ENCODE data around the gene TMEM51.

GRCh38 chr1:15137809-15138208 is 15.7 kb upstream of the TMEM51 start:
- TF ChIP-seq EP300 (IDR thresholded peaks at IDR 0.05; ENCODE audit: low read depth) (no peak), POLR2A (IDR thresholded peaks at IDR 0.05) (no peak)
- TF ChIP-seq, protein P1, sequence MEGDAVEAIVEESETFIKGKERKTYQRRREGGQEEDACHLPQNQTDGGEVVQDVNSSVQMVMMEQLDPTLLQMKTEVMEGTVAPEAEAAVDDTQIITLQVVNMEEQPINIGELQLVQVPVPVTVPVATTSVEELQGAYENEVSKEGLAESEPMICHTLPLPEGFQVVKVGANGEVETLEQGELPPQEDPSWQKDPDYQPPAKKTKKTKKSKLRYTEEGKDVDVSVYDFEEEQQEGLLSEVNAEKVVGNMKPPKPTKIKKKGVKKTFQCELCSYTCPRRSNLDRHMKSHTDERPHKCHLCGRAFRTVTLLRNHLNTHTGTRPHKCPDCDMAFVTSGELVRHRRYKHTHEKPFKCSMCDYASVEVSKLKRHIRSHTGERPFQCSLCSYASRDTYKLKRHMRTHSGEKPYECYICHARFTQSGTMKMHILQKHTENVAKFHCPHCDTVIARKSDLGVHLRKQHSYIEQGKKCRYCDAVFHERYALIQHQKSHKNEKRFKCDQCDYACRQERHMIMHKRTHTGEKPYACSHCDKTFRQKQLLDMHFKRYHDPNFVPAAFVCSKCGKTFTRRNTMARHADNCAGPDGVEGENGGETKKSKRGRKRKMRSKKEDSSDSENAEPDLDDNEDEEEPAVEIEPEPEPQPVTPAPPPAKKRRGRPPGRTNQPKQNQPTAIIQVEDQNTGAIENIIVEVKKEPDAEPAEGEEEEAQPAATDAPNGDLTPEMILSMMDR (IDR thresholded peaks at IDR 0.05) = no peak

Measured in transverse colon (tissue), 3 donors.